ENCODE data around the gene KCNQ5. TPM values are rescaled to one million over a fixed set of nuclear protein-coding genes. Genes with fewer than 3 reads are reported as not detected.

KCNQ5 gene
- total RNA-seq, 1 experiment from 2014 or later: 0.07 TPM

- Histone ChIP-seq H3K79me2 (ENCODE audit: insufficient read depth, low read length) (no peaks in the 10 kb centered on the region), H4K20me1 (ENCODE audit: control insufficient read depth, insufficient read depth, insufficient read length) (no peaks in the 10 kb centered on the region), H2BK12ac (ENCODE audit: insufficient read length, low read depth, low read length) (no peak overlapping the region), H3K9ac (ENCODE audit: extremely low read depth, insufficient read length, low read length) (no peak overlapping the region), H2AFZ (ENCODE audit: low read length) (no peak overlapping the region), H3K23me2 (ENCODE audit: insufficient read length, low read depth, low read length, poor library complexity, severe bottlenecking) (no peaks in the 10 kb centered on the region), H4K8ac (replicated peaks; ENCODE audit: insufficient read length, low read depth, low read length) (no peak overlapping the region), H3K4me1 (ENCODE audit: insufficient read depth, low read length) (no peaks in the 10 kb centered on the region), H3K4ac (ENCODE audit: low read depth, low read length) (no peak overlapping the region), H3K9me3 (ENCODE audit: control insufficient read depth, low read depth, low read length) (no peaks in the 10 kb centered on the region), H4K91ac (ENCODE audit: insufficient read length, low read depth, low read length) (no peak overlapping the region), H3T11ph (ENCODE audit: low read length) (no peak overlapping the region), H2BK15ac (ENCODE audit: low read depth, low read length) (no peak overlapping the region), H3K56ac (ENCODE audit: insufficient read length, low read depth, low read length) (no peak overlapping the region), H3K27ac (ENCODE audit: insufficient read length, low read depth, low read length) (no peak overlapping the region), H3K23ac (ENCODE audit: insufficient read length, low read depth, low read length) (no peak overlapping the region), H2BK20ac (ENCODE audit: low read depth, low read length, poor library complexity, severe bottlenecking) (no peak overlapping the region), H2BK5ac (ENCODE audit: insufficient read length, low read length) (no peak overlapping the region), H3K79me1 (ENCODE audit: insufficient read depth, low read depth, low read length, poor library complexity, severe bottlenecking) (no peaks in the 10 kb centered on the region), H2AK5ac (ENCODE audit: insufficient read length, low read length) (no peak overlapping the region), H3K18ac (ENCODE audit: insufficient read length, low read depth, low read length) (no peak overlapping the region), H2BK120ac (ENCODE audit: low read depth, low read length, poor library complexity, severe bottlenecking) (no peak overlapping the region), H3K27me3 (ENCODE audit: insufficient read depth, low read length) (no peaks in the 10 kb centered on the region), H4K5ac (ENCODE audit: insufficient read length, low read depth, low read length) (no peak overlapping the region), H3K14ac (ENCODE audit: insufficient read depth, low read length) (no peak overlapping the region), H3K4me2 (ENCODE audit: insufficient read depth, insufficient read length, low read length) (no peak overlapping the region)
- WGBS (ENCODE audit: extremely low coverage, insufficient read length, low lambda C conversion rate): no CpG with 5 or more reads among the region's 2 CpGs
- Mint-ChIP-seq H3K9me3 (no peaks in the 10 kb centered on the region), H3K27ac (no peak overlapping the region), H3K27me3 (ENCODE audit: low read depth) (no peaks in the 10 kb centered on the region), H3K4me3 (no peak overlapping the region), H3K4me1 (peaks cover 8 to 10% of the 10 kb centered on the region in 2 experiments), H3K36me3 (ENCODE audit: insufficient read depth in 1 of 3, low read depth in 3 of 3) (no peaks in the 10 kb centered on the region)
- DNase-seq: no peak
- TF ChIP-seq CTCF (conservative IDR thresholded peaks at IDR 0.05): no peak
Measured at GRCh38 chr6:72650081-72650745, 28.3 kb downstream of the KCNQ5 start.

Measured in H9 (cell line).